ENCODE results near the gene DTNB. TPM values are rescaled to one million over a fixed set of nuclear protein-coding genes. Genes with fewer than 3 reads are reported as not detected.

The DTNB gene
- total RNA-seq, 4 donors from 2014 or later = 0.70 to 23.1 (median 6.1) TPM

- DNase-seq = no peak
- no peak overlapping the region for H3K27ac ChIP-seq
- H3K4me1 ChIP-seq = no peaks in the 10 kb centered on the region
- H3K9me3 ChIP-seq = no peaks in the 10 kb centered on the region
- H3K4me3 ChIP-seq = no peak overlapping the region
- no peaks in the 10 kb centered on the region for H3K36me3 ChIP-seq
- no peaks in the 10 kb centered on the region for H3K27me3 ChIP-seq
- no peak for TF ChIP-seq CTCF (IDR thresholded peaks at IDR 0.05)
Measured at GRCh38 chr2:25598332-25598731, 75.0 kb downstream of the DTNB start.

- DNase-seq = no peak
- H3K27ac ChIP-seq = no peak overlapping the region
- TF ChIP-seq POLR2A (IDR thresholded peaks at IDR 0.05) (no peak), CTCF (IDR thresholded peaks at IDR 0.05) (no peak)
- H3K9me3 ChIP-seq = no peaks in the 10 kb centered on the region
- no peaks in the 10 kb centered on the region for H3K36me3 ChIP-seq
- no peaks in the 10 kb centered on the region for H3K4me1 ChIP-seq
- H3K4me3 ChIP-seq = no peak overlapping the region
- no peaks in the 10 kb centered on the region for H3K27me3 ChIP-seq
Measured at GRCh38 chr2:25597881-25598280, 75.5 kb downstream of the DTNB start.

- Histone ChIP-seq H3K9me3 (no peaks in the 10 kb centered on the region), H3K27ac (no peak overlapping the region), H3K27me3 (no peaks in the 10 kb centered on the region), H3K36me3 (no peaks in the 10 kb centered on the region), H3K4me3 (no peak overlapping the region), H3K4me1 (no peaks in the 10 kb centered on the region)
- no peak for DNase-seq
- no peak for TF ChIP-seq CTCF (IDR thresholded peaks at IDR 0.05)
- no peak for TF ChIP-seq POLR2A (IDR thresholded peaks at IDR 0.05)
Measured at GRCh38 chr2:25596516-25597244, 76.7 kb downstream of the DTNB start.

- Histone ChIP-seq H3K4me1 (no peaks in the 10 kb centered on the region), H3K27me3 (no peaks in the 10 kb centered on the region), H3K4me3 (no peak overlapping the region), H3K27ac (no peak overlapping the region), H3K9me3 (no peaks in the 10 kb centered on the region), H3K36me3 (no peaks in the 10 kb centered on the region)
- DNase-seq = no peak
- no peak for TF ChIP-seq POLR2A (IDR thresholded peaks at IDR 0.05)
- TF ChIP-seq CTCF (IDR thresholded peaks at IDR 0.05) = no peak
Measured at GRCh38 chr2:25595393-25595792, 78.0 kb downstream of the DTNB start.

- H3K27me3 ChIP-seq = no peaks in the 10 kb centered on the region
- no peaks in the 10 kb centered on the region for H3K4me1 ChIP-seq
- H3K36me3 ChIP-seq = no peaks in the 10 kb centered on the region
- H3K9me3 ChIP-seq = no peaks in the 10 kb centered on the region
- DNase-seq = no peak
- TF ChIP-seq POLR2A (IDR thresholded peaks at IDR 0.05) = no peak
- no peak for TF ChIP-seq CTCF (IDR thresholded peaks at IDR 0.05)
- no peak overlapping the region for H3K4me3 ChIP-seq
- no peak overlapping the region for H3K27ac ChIP-seq
Measured at GRCh38 chr2:25594991-25595390, 78.4 kb downstream of the DTNB start.

Data from Peyer's patch (tissue), 4 donors.